GM23248 (cell line): Measurements from ENCODE around the gene C4B. TPM values are rescaled to one million over a fixed set of nuclear protein-coding genes. Genes with fewer than 3 reads are reported as not detected.
"Not testable (repeated sequence)": the region's sequence is repeated elsewhere in the genome, so short reads cannot be mapped to it uniquely, and the experiment has no call there.

Source experiments
- DNase-seq: peaks from one replicate; pipeline ENCODE4 v3.0.0-alpha.2; 2015
- H2AFZ ChIP-seq: fragments of 200-600 bp; sonication (generic); 2 replicates; pipeline ENCODE4 v1.6.1; 2016; ENCODE audit warnings: antibody characterized with exemption
- H3F3A ChIP-seq: fragments of 200-600 bp; sonication (generic); 2 replicates; pipeline ENCODE4 v1.6.1; 2016; ENCODE audit warnings: mild to moderate bottlenecking, antibody characterized with exemption, mixed run types; ENCODE audit not compliant: insufficient read depth
- H3K27ac ChIP-seq: fragments of 200-600 bp; sonication (generic); 2 replicates; pipeline ENCODE4 v1.5.1; 2016; ENCODE audit warnings: mild to moderate bottlenecking
- H3K27me3 ChIP-seq: fragments of 200-600 bp; sonication (generic); replicated peaks from 2 replicates; pipeline ENCODE4 v1.6.1; 2016; ENCODE audit warnings: mild to moderate bottlenecking; ENCODE audit not compliant: insufficient read depth
- H3K36me3 ChIP-seq: fragments of 200-600 bp; sonication (generic); 2 replicates; pipeline ENCODE4 v1.6.1; 2016; ENCODE audit warnings: low read depth, mild to moderate bottlenecking
- H3K4me1 ChIP-seq: fragments of 200-600 bp; sonication (generic); 2 replicates; pipeline ENCODE4 v1.6.1; 2016; ENCODE audit warnings: mild to moderate bottlenecking; ENCODE audit not compliant: insufficient read depth
- H3K4me2 ChIP-seq: fragments of 200-600 bp; sonication (generic); one replicate; pipeline ENCODE4 v1.6.1; 2016; ENCODE audit warnings: mild to moderate bottlenecking; ENCODE audit not compliant: unreplicated experiment
- H3K4me3 ChIP-seq: fragments of 200-600 bp; sonication (generic); 2 replicates; pipeline ENCODE4 v1.5.1; 2016; ENCODE audit warnings: mild to moderate bottlenecking
- H3K79me2 ChIP-seq: fragments of 200-600 bp; sonication (generic); 2 replicates; pipeline ENCODE4 v1.6.1; 2016; ENCODE audit warnings: mild to moderate bottlenecking; ENCODE audit not compliant: insufficient read depth
- H3K9ac ChIP-seq: fragments of 200-600 bp; sonication (generic); 2 replicates; pipeline ENCODE4 v1.6.1; 2016; ENCODE audit warnings: mild to moderate bottlenecking
- H3K9me2 ChIP-seq: fragments of 200-600 bp; sonication (generic); 2 replicates; pipeline ENCODE4 v1.6.1; 2016; ENCODE audit warnings: mixed run types, mild to moderate bottlenecking, moderate library complexity; ENCODE audit not compliant: insufficient read depth
- H3K9me3 ChIP-seq: fragments of 200-600 bp; sonication (generic); one replicate; pipeline ENCODE4 v1.6.1; 2017; ENCODE audit warnings: low read depth
- H4K20me1 ChIP-seq: fragments of 200-600 bp; sonication (generic); 2 replicates; pipeline ENCODE4 v1.6.0; 2016; ENCODE audit not compliant: insufficient read depth
- WGBS, 2 experiments: methylation state at CpG; one replicate each; pipeline ENCODE4 v1.1.6; 2015 to 2017; ENCODE audit warnings: low lambda C conversion rate in 2 of 2, low coverage in 1 of 2; ENCODE audit errors: missing lambda C conversion rate in 2 of 2; 5-methylcytosine and 5-hydroxymethylcytosine counted together
- in situ Hi-C: fragments of 300-500 bp; cut with MboI; formaldehyde crosslinking; loops from 2 replicates; pipeline ENCODE4 v1.15.0; 2020
- polyA plus RNA-seq: library from polyadenylated mRNA; unstranded; fragments of >200 nt; fragmentation: Nextera tagmentation; extraction: Ambion mirVana; gene quantifications from 2 replicates; pipeline ENCODE4 v1.2.1, GENCODE V29; 2016
- total RNA-seq: library from RNA; depleted of rRNA; stranded (reverse); fragments of >200 nt; shearing (Covaris generic); gene quantifications from 2 replicates; pipeline ENCODE4 v1.2.3, GENCODE V29; 2014

Gene C4B
- total and polyA plus RNA-seq, 2 experiments from 2014 or later, result 2.6 to 4.5 TPM

GRCh38 chr6:32012941-32013617 is 1.5 kb upstream of the C4B start:
- H3K4me3 ChIP-seq, H4K20me1 ChIP-seq, H3K27me3 ChIP-seq, DNase-seq, H2AFZ ChIP-seq, H3K9ac ChIP-seq, H3K9me2 ChIP-seq, H3K4me2 ChIP-seq, H3F3A ChIP-seq, H3K9me3 ChIP-seq, H3K4me1 ChIP-seq, H3K27ac ChIP-seq, H3K36me3 ChIP-seq, in situ Hi-C loops, H3K79me2 ChIP-seq: not testable (repeated sequence)
- 89 to 91% methylated on average over 16 to 17 of the region's 17 CpGs for WGBS, 2 experiments

GRCh38 chr6:32013738-32014137 is 857 bp upstream of the C4B start:
- H2AFZ ChIP-seq, H3K36me3 ChIP-seq, in situ Hi-C loops, H3K9me3 ChIP-seq, H3K9me2 ChIP-seq, DNase-seq, H3K9ac ChIP-seq, H3K27ac ChIP-seq, H3F3A ChIP-seq, H4K20me1 ChIP-seq, H3K4me2 ChIP-seq, H3K27me3 ChIP-seq, H3K4me3 ChIP-seq, H3K4me1 ChIP-seq, H3K79me2 ChIP-seq: not testable (repeated sequence)
- whole genome bisulfite sequencing, 2 experiments, result no CpG with 5 or more reads among the region's 5 CpGs

GRCh38 chr6:32022100-32022499 is 7.5 kb downstream of the C4B start:
- in situ Hi-C loops, H3F3A ChIP-seq: not testable (repeated sequence)
- no CpG with 5 or more reads among the region's 10 CpGs for WGBS, 2 experiments

GRCh38 chr6:32028631-32029030 is 14.0 kb downstream of the C4B start:
- H3K36me3 ChIP-seq, H3K9me2 ChIP-seq, H3K27me3 ChIP-seq, H4K20me1 ChIP-seq, H3F3A ChIP-seq, H2AFZ ChIP-seq, H3K27ac ChIP-seq, H3K79me2 ChIP-seq, H3K4me3 ChIP-seq, in situ Hi-C loops, H3K4me2 ChIP-seq, H3K9me3 ChIP-seq, DNase-seq, H3K9ac ChIP-seq, H3K4me1 ChIP-seq: not testable (repeated sequence)
- no CpG with 5 or more reads among the region's 10 CpGs for WGBS, 2 experiments

More at GRCh38 chr6:32022100-32022499, 7.5 kb downstream of the C4B start:
- not testable (repeated sequence) for H4K20me1 ChIP-seq, H3K36me3 ChIP-seq, H3K4me2 ChIP-seq, H3K9ac ChIP-seq, H3K4me1 ChIP-seq, H3K27ac ChIP-seq, H3K9me2 ChIP-seq, H3K79me2 ChIP-seq, DNase-seq, H3K27me3 ChIP-seq, H3K4me3 ChIP-seq, H2AFZ ChIP-seq, H3K9me3 ChIP-seq

GRCh38 chr6:32029553-32029952 is 15.0 kb downstream of the C4B start:
- H3K79me2 ChIP-seq, DNase-seq, H3K4me3 ChIP-seq, H3K4me2 ChIP-seq, H3K27me3 ChIP-seq, in situ Hi-C loops, H3K9ac ChIP-seq, H3K36me3 ChIP-seq, H3F3A ChIP-seq, H2AFZ ChIP-seq, H4K20me1 ChIP-seq, H3K9me3 ChIP-seq, H3K27ac ChIP-seq, H3K4me1 ChIP-seq, H3K9me2 ChIP-seq: not testable (repeated sequence)
- 84 to 88% methylated on average over 9 to 11 of the region's 14 CpGs for WGBS, 2 experiments

GRCh38 chr6:32035283-32036013 is 20.9 kb downstream of the C4B start:
- H3K4me3 ChIP-seq, H3K4me1 ChIP-seq, H3K4me2 ChIP-seq, H3K9ac ChIP-seq, H3K9me3 ChIP-seq, H3K9me2 ChIP-seq, in situ Hi-C loops, H4K20me1 ChIP-seq, H3K27ac ChIP-seq, H3F3A ChIP-seq, H3K36me3 ChIP-seq, H3K79me2 ChIP-seq, H2AFZ ChIP-seq, DNase-seq, H3K27me3 ChIP-seq: not testable (repeated sequence)
- no CpG with 5 or more reads among the region's 16 CpGs for WGBS, 2 experiments

GRCh38 chr6:32037136-32037535 is 22.5 kb downstream of the C4B start:
- H4K20me1 ChIP-seq, H3K79me2 ChIP-seq, H3K27me3 ChIP-seq, H3K27ac ChIP-seq, H3K4me2 ChIP-seq, H3K4me1 ChIP-seq, H3K36me3 ChIP-seq, H2AFZ ChIP-seq, H3K9me3 ChIP-seq, H3K4me3 ChIP-seq, H3K9me2 ChIP-seq, DNase-seq, H3F3A ChIP-seq, H3K9ac ChIP-seq, in situ Hi-C loops: not testable (repeated sequence)
- 57 to 77% methylated on average over 1 to 5 of the region's 5 CpGs for WGBS, 2 experiments
